ENCODE data around the gene SULF2.

SULF2 gene

DNA sequence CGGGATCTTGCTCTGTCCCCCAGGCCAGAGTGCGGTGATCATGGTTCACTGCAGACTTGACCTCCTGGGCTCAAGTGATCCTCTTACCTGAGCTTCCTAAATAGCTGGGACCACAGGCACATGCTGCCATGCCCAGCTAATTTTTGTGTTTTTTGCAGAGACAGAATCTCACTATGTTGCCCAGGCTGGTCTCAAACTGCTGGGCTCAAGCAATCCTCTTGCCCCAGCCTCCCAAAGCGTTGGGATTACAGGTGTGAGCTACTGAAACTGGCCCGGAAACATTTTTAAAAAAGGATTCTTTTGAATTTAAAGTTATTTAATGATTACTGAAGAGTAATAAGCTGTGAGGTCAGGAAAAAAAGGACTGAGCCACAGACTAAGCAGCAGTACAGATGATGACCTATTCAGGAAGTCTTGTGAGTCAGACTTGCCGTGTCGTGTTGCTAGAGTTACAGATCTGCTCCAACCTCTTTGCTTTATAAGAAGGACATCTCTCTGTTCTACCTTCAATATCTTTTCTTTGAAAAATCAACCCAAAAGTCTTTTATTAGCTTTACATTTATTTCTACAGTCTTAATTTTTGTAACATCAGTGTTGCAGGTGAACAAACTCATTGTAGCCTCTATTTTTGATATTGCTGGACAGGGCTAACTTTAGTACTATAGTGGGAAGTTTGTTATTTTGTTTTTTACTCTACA lies 174.9 kb downstream of the SULF2 start:
- Histone ChIP-seq H3K27ac (no peak overlapping the region), H3K4me3 (ENCODE audit: low read depth in 1 of 2, low read length in 1 of 2) (no peak overlapping the region), H3K9me3 (no peaks in the 10 kb centered on the region), H3K36me3 (no peaks in the 10 kb centered on the region), H3K27me3 (no peaks in the 10 kb centered on the region), H3K4me1 (ENCODE audit: control insufficient read depth in 1 of 2, insufficient read depth in 1 of 2, low read depth in 1 of 2, low read length in 1 of 2) (no peaks in the 10 kb centered on the region)
- TF ChIP-seq, protein P1, sequence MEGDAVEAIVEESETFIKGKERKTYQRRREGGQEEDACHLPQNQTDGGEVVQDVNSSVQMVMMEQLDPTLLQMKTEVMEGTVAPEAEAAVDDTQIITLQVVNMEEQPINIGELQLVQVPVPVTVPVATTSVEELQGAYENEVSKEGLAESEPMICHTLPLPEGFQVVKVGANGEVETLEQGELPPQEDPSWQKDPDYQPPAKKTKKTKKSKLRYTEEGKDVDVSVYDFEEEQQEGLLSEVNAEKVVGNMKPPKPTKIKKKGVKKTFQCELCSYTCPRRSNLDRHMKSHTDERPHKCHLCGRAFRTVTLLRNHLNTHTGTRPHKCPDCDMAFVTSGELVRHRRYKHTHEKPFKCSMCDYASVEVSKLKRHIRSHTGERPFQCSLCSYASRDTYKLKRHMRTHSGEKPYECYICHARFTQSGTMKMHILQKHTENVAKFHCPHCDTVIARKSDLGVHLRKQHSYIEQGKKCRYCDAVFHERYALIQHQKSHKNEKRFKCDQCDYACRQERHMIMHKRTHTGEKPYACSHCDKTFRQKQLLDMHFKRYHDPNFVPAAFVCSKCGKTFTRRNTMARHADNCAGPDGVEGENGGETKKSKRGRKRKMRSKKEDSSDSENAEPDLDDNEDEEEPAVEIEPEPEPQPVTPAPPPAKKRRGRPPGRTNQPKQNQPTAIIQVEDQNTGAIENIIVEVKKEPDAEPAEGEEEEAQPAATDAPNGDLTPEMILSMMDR (IDR thresholded peaks at IDR 0.05): no peak

DNA sequence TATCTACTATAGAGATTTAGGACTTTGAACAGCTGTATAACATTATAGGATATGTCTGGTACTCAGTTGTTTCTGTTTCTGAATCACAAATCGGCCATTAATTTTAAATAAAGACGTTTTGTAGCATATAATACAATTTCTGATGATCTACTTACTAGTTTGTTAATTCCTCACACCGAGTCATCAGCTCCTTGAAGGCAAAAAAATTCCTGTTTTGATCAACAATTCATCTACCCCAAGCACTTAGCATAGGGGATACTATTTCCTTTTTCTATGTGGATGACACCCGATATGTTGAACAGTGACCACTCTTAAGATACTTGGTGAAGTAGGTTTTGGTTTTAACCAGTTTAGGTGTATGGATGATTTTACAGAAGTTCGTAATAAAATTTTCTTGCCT lies 176.3 kb downstream of the SULF2 start:
- TF ChIP-seq, protein P1 (IDR thresholded peaks at IDR 0.05): no peak
- no peak overlapping the region for H3K4me3 ChIP-seq (ENCODE audit: low read depth in 1 of 2, low read length in 1 of 2)
- H3K9me3 ChIP-seq: no peaks in the 10 kb centered on the region
- no peaks in the 10 kb centered on the region for H3K36me3 ChIP-seq
- no peak overlapping the region for H3K27ac ChIP-seq
- no peaks in the 10 kb centered on the region for H3K27me3 ChIP-seq
- H3K4me1 ChIP-seq (ENCODE audit: control insufficient read depth in 1 of 2, insufficient read depth in 1 of 2, low read depth in 1 of 2, low read length in 1 of 2): no peaks in the 10 kb centered on the region

Data from neutrophil (primary cell).